SK-N-MC (cell line): ENCODE data around the gene QRICH2.

ENCODE experiments used
- DNase-seq: peaks from one replicate; pipeline ENCODE4 v3.0.0-alpha.2; 2011; ENCODE audit warnings: low read depth, low spot score
- H3K27ac ChIP-seq: fragments of 200-600 bp; sonication (generic); 2 replicates; pipeline ENCODE4 v1.5.1; 2016; ENCODE audit warnings: mixed run types
- H3K36me3 ChIP-seq: fragments of 200-600 bp; sonication (generic); 2 replicates; pipeline ENCODE4 v1.6.1; 2017; ENCODE audit warnings: antibody characterized with exemption, low read length, mixed read lengths; ENCODE audit not compliant: insufficient read depth
- H3K4me3 ChIP-seq: fragments of 200-600 bp; sonication (generic); 2 replicates; pipeline ENCODE4 v1.5.1; 2016
- H3K9ac ChIP-seq: fragments of 200-600 bp; sonication (generic); 2 replicates; pipeline ENCODE4 v1.8.0; 2017; ENCODE audit warnings: mixed run types, mixed read lengths; ENCODE audit not compliant: insufficient read length
- H3K9me3 ChIP-seq: fragments of 200-600 bp; sonication (generic); 2 replicates; pipeline ENCODE4 v1.6.1; 2017; ENCODE audit warnings: low read depth, mild to moderate bottlenecking, antibody characterized with exemption, low read length, moderate library complexity, mixed read lengths
- EZH2 ChIP-seq: fragments of 200-600 bp; sonication (generic); IDR thresholded peaks from one replicate; pipeline ENCODE4 v1.6.1; 2017; ENCODE audit warnings: antibody characterized with exemption
- FOXP2 ChIP-seq: optimal IDR thresholded peaks from 2 replicates; pipeline ENCODE3; 2011; ENCODE audit warnings: mild to moderate bottlenecking, moderate library complexity; ENCODE audit not compliant: insufficient read depth; ENCODE audit errors: extremely low read length, control extremely low read depth
- POLR2AphosphoS5 ChIP-seq: IDR thresholded peaks from 2 replicates; pipeline ENCODE4 v1.6.1; 2012; ENCODE audit warnings: mild to moderate bottlenecking, low read depth, low read length, borderline replicate concordance

The QRICH2 gene

GRCh38 chr17:76307966-76308338 lies at the start of gene QRICH2:
Gene QRICH2, minus strand, starts transcription at chr17:76308276. Its CDS starts 278 bp downstream, at chr17:76307998.
- Histone ChIP-seq H3K36me3 (peaks cover 21% of the 10 kb centered on the region; the same call in 1 of the 2 replicates), H3K9ac (no peak within 1 kb of the TSS), H3K27ac (no peak within 1 kb of the TSS), H3K9me3 (no peaks in the 10 kb centered on the region), H3K4me3 (no peak within 1 kb of the TSS)
- DNase-seq, result no peak
- TF ChIP-seq EZH2 (no peak), POLR2AphosphoS5 (no peak), FOXP2 (no peak)

GRCh38 chr17:76357597-76358158 lies 49.6 kb upstream of the QRICH2 start:
- Histone ChIP-seq H3K27ac (no peak overlapping the region), H3K9me3 (no peaks in the 10 kb centered on the region), H3K9ac (no peak overlapping the region), H3K4me3 (no peak overlapping the region), H3K36me3 (no peaks in the 10 kb centered on the region)
- TF ChIP-seq POLR2AphosphoS5 (no peak), FOXP2 (no peak), EZH2 (no peak)
- DNase-seq, result no peak

GRCh38 chr17:76356803-76357456 lies 48.9 kb upstream of the QRICH2 start:
- H3K9ac ChIP-seq, result no peak overlapping the region
- DNase-seq, result no peak
- no peaks in the 10 kb centered on the region for H3K9me3 ChIP-seq
- H3K36me3 ChIP-seq, result no peaks in the 10 kb centered on the region
- H3K27ac ChIP-seq, result no peak overlapping the region
- no peak overlapping the region for H3K4me3 ChIP-seq
- no peak for TF ChIP-seq FOXP2
- TF ChIP-seq EZH2, result no peak
- TF ChIP-seq POLR2AphosphoS5, result no peak

GRCh38 chr17:76354747-76355310 lies 46.8 kb upstream of the QRICH2 start:
- no peak overlapping the region for H3K27ac ChIP-seq
- TF ChIP-seq EZH2, result no peak
- TF ChIP-seq POLR2AphosphoS5, result no peak
- TF ChIP-seq FOXP2, result no peak
- no peak overlapping the region for H3K4me3 ChIP-seq
- no peak for DNase-seq
- no peaks in the 10 kb centered on the region for H3K9me3 ChIP-seq
- no peaks in the 10 kb centered on the region for H3K36me3 ChIP-seq
- no peak overlapping the region for H3K9ac ChIP-seq

- peak overlapping the region; percentile 96 for H3K4me3 ChIP-seq
- H3K9ac ChIP-seq, result peak overlapping the region; percentile 99
- DNase-seq, result no peak
- no peak for TF ChIP-seq EZH2
- no peak for TF ChIP-seq POLR2AphosphoS5
- TF ChIP-seq FOXP2, result no peak
- no peaks in the 10 kb centered on the region for H3K36me3 ChIP-seq
- H3K9me3 ChIP-seq, result no peaks in the 10 kb centered on the region
- H3K27ac ChIP-seq, result peak overlapping the region; percentile 97; the same call in 1 of the 2 replicates
Measured at GRCh38 chr17:76354317-76354729, 46.2 kb upstream of the QRICH2 start.

GRCh38 chr17:76353599-76354316 lies 45.7 kb upstream of the QRICH2 start, which contains the start of gene PRPSAP1:
Gene PRPSAP1, minus strand, starts transcription at chr17:76353916. Its CDS starts 213 bp downstream, at chr17:76353703.
- TF ChIP-seq EZH2, result no peak
- no peak for TF ChIP-seq FOXP2
- TF ChIP-seq POLR2AphosphoS5, result peak; percentile 84
- Histone ChIP-seq H3K9ac (peak within 1 kb of the TSS; percentile 99), H3K9me3 (no peaks in the 10 kb centered on the region), H3K27ac (peak within 1 kb of the TSS; percentile 97), H3K36me3 (no peaks in the 10 kb centered on the region), H3K4me3 (peak within 1 kb of the TSS; percentile 96)
- DNase-seq, result peak; percentile 67

- DNase-seq, result no peak
- no peaks in the 10 kb centered on the region for H3K36me3 ChIP-seq
- no peak overlapping the region for H3K27ac ChIP-seq
- peak overlapping the region; percentile 96 for H3K4me3 ChIP-seq
- TF ChIP-seq FOXP2, result no peak
- TF ChIP-seq EZH2, result no peak
- no peak for TF ChIP-seq POLR2AphosphoS5
- H3K9me3 ChIP-seq, result no peaks in the 10 kb centered on the region
- peak overlapping the region; percentile 99 for H3K9ac ChIP-seq
Measured at GRCh38 chr17:76353004-76353598, 45.0 kb upstream of the QRICH2 start.

GRCh38 chr17:76351526-76352071 lies 43.5 kb upstream of the QRICH2 start:
- no peak for DNase-seq
- Histone ChIP-seq H3K27ac (peak overlapping the region; percentile 78), H3K9ac (peak overlapping the region; percentile 63), H3K36me3 (peaks cover 10% of the 10 kb centered on the region), H3K4me3 (peak overlapping the region; percentile 47), H3K9me3 (no peaks in the 10 kb centered on the region)
- TF ChIP-seq POLR2AphosphoS5, result no peak
- no peak for TF ChIP-seq EZH2
- no peak for TF ChIP-seq FOXP2
